HG02973 (cell line): Measurements from ENCODE around the gene UBTD1.
"Not testable (repeated sequence)": the region's sequence is repeated elsewhere in the genome, so short reads cannot be mapped to it uniquely, and the experiment has no call there.

Experiments used
- ATAC-seq: cut with Tn5 transposase; IDR thresholded peaks from one replicate; pipeline ENCODE4 v1.9.1; 2021; ENCODE audit warnings: moderate library complexity; ENCODE audit not compliant: unreplicated experiment

UBTD1 gene

GRCh38 chr10:97537186-97537869, 38.6 kb downstream of the UBTD1 start:
- no peak for ATAC-seq

- ATAC-seq = no peak
Observed at GRCh38 chr10:97538411-97538810, 39.7 kb downstream of the UBTD1 start.

- no peak for ATAC-seq
Observed at GRCh38 chr10:97538839-97539238, 40.1 kb downstream of the UBTD1 start.

GRCh38 chr10:97539523-97540200, 40.9 kb downstream of the UBTD1 start:
- ATAC-seq = no peak

GRCh38 chr10:97540669-97541500, 42.2 kb downstream of the UBTD1 start:
- ATAC-seq = no peak

- no peak for ATAC-seq
Observed at GRCh38 chr10:97542169-97543024, 43.7 kb downstream of the UBTD1 start.

- ATAC-seq = no peak
Observed at GRCh38 chr10:97543025-97543546, 44.4 kb downstream of the UBTD1 start.

- ATAC-seq = no peak
Observed at GRCh38 chr10:97546456-97547270, 47.9 kb downstream of the UBTD1 start.

GRCh38 chr10:97547271-97547600, 48.5 kb downstream of the UBTD1 start:
- no peak for ATAC-seq

- no peak for ATAC-seq
Observed at GRCh38 chr10:97547962-97548361, 49.2 kb downstream of the UBTD1 start.

- ATAC-seq = no peak
Observed at GRCh38 chr10:97548828-97549455, 50.2 kb downstream of the UBTD1 start.

- ATAC-seq = no peak
Observed at GRCh38 chr10:97549587-97550322, 51.0 kb downstream of the UBTD1 start.

- ATAC-seq = no peak
Observed at GRCh38 chr10:97550336-97551149, 51.8 kb downstream of the UBTD1 start.

- no peak for ATAC-seq
Observed at GRCh38 chr10:97551271-97551670, 52.5 kb downstream of the UBTD1 start.

GRCh38 chr10:97553575-97554031, 54.9 kb downstream of the UBTD1 start:
- no peak for ATAC-seq

GRCh38 chr10:97554336-97554735, 55.6 kb downstream of the UBTD1 start:
- not testable (repeated sequence) for ATAC-seq

GRCh38 chr10:97555541-97555940, 56.8 kb downstream of the UBTD1 start:
- not testable (repeated sequence) for ATAC-seq
